Trophoblast cell (in vitro differentiated cells and primary cell): Measurements from ENCODE around the gene MAML3.

Source experiments
- DNase-seq, 2 donors: peaks; one replicate each; pipeline ENCODE4 v3.0.0-alpha.2; 2016
- H2AFZ ChIP-seq: 2 replicates; pipeline ENCODE4 v1.6.1; 2013; ENCODE audit warnings: low read length, moderate library complexity, mild to moderate bottlenecking; ENCODE audit not compliant: insufficient read depth, poor library complexity
- H2AK5ac ChIP-seq: 2 replicates; pipeline ENCODE4 v1.6.1; 2013; ENCODE audit warnings: mild to moderate bottlenecking, low read length
- H2BK120ac ChIP-seq: 2 replicates; pipeline ENCODE4 v1.6.1; 2013; ENCODE audit warnings: low read length, mild to moderate bottlenecking, moderate library complexity; ENCODE audit not compliant: insufficient read depth, poor library complexity
- H2BK12ac ChIP-seq: 2 replicates; pipeline ENCODE4 v1.6.1; 2013; ENCODE audit warnings: mild to moderate bottlenecking, low read length, moderate library complexity
- H2BK5ac ChIP-seq: 2 replicates; pipeline ENCODE4 v1.6.1; 2013; ENCODE audit warnings: low read length, low read depth, moderate library complexity, mild to moderate bottlenecking; ENCODE audit not compliant: poor library complexity
- H3K14ac ChIP-seq: 2 replicates; pipeline ENCODE4 v1.6.1; 2013; ENCODE audit warnings: mild to moderate bottlenecking, low read length
- H3K18ac ChIP-seq: 2 replicates; pipeline ENCODE4 v1.6.1; 2013; ENCODE audit warnings: mild to moderate bottlenecking, low read length
- H3K23ac ChIP-seq: 2 replicates; pipeline ENCODE4 v1.6.1; 2013; ENCODE audit warnings: low read length
- H3K27ac ChIP-seq: 2 replicates; pipeline ENCODE4 v1.5.1; 2013; ENCODE audit warnings: low read depth, mild to moderate bottlenecking, inconsistent platforms, low read length, moderate library complexity
- H3K27me3 ChIP-seq: 2 replicates; pipeline ENCODE4 v1.6.1; 2013; ENCODE audit warnings: inconsistent platforms, mild to moderate bottlenecking, low read length, moderate library complexity; ENCODE audit not compliant: insufficient read depth
- H3K36me3 ChIP-seq, 2 experiments: 1 replicate in 1 of 2; 2 replicates in 1 of 2; pipeline ENCODE4 v1.6.1; 2013; ENCODE audit warnings: low read length in 2 of 2, mild to moderate bottlenecking in 2 of 2, moderate library complexity in 1 of 2; ENCODE audit not compliant: insufficient read depth in 2 of 2, control insufficient read depth in 1 of 2
- H3K4ac ChIP-seq: 2 replicates; pipeline ENCODE4 v1.6.1; 2013; ENCODE audit warnings: low read depth, mild to moderate bottlenecking, low read length, moderate library complexity
- H3K4me1 ChIP-seq, 2 experiments: 1 replicate in 1 of 2; 2 replicates in 1 of 2; pipeline ENCODE4 v1.6.1; 2013; ENCODE audit warnings: low read length in 2 of 2, mild to moderate bottlenecking in 2 of 2, moderate library complexity in 1 of 2; ENCODE audit not compliant: insufficient read depth in 2 of 2, control insufficient read depth in 1 of 2
- H3K4me2 ChIP-seq: 2 replicates; pipeline ENCODE4 v1.6.1; 2013; ENCODE audit warnings: inconsistent platforms, mild to moderate bottlenecking, low read length, moderate library complexity
- H3K4me3 ChIP-seq: 2 replicates; pipeline ENCODE4 v1.5.1; 2013; ENCODE audit warnings: mild to moderate bottlenecking, low read depth, low read length, inconsistent platforms
- H3K79me1 ChIP-seq: one replicate; pipeline ENCODE4 v1.6.1; 2013; ENCODE audit warnings: low read length
- H3K79me2 ChIP-seq: 2 replicates; pipeline ENCODE4 v1.6.1; 2013; ENCODE audit warnings: low read length, mild to moderate bottlenecking; ENCODE audit not compliant: control insufficient read depth, insufficient read depth, poor library complexity
- H3K9ac ChIP-seq: 2 replicates; pipeline ENCODE4 v1.6.1; 2013; ENCODE audit warnings: mild to moderate bottlenecking, low read length
- H3K9me3 ChIP-seq: 2 replicates; pipeline ENCODE4 v1.6.1; 2013; ENCODE audit warnings: low read depth, mild to moderate bottlenecking, control low read depth, inconsistent platforms, low read length; ENCODE audit not compliant: insufficient read depth
- H4K12ac ChIP-seq: 2 replicates; pipeline ENCODE4 v1.6.1; 2013; ENCODE audit warnings: low read depth, mild to moderate bottlenecking, low read length, moderate library complexity
- H4K8ac ChIP-seq: 2 replicates; pipeline ENCODE4 v1.6.1; 2013; ENCODE audit warnings: low read depth, mild to moderate bottlenecking, low read length, moderate library complexity
- H4K91ac ChIP-seq: one replicate; pipeline ENCODE4 v1.6.1; 2013; ENCODE audit warnings: low read depth, mild to moderate bottlenecking, low read length, moderate library complexity
- WGBS: extraction: QIAGEN DNeasy Blood & Tissue Kit; methylation state at CpG from one replicate; pipeline ENCODE4 v1.1.7; 2013; ENCODE audit warnings: missing lambda C conversion rate; ENCODE audit not compliant: insufficient read length, insufficient coverage; ENCODE audit errors: extremely low coverage; 5-methylcytosine and 5-hydroxymethylcytosine counted together

Gene MAML3

DNA sequence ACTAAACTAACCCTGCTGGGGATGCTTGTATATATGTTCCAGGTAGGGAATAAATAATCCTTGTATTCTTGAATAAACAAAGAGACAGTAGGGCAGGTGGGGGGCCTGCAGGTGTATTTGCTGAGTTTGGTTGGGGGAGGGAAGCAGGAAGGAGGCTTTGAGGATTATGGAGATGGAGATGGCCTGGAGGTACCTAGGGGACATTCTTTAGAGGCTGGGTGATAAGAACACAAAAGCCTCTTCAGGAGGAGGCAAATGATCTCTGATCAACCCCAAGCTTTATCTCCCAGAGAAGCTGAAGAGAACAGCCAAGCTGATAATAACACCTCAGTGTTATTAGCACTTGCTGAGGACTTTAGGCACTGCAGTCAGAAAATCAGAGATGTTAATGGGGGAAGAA, 300.7 kb downstream of the MAML3 start:
- Histone ChIP-seq H3K4me3 (no peak overlapping the region), H3K18ac (no peak overlapping the region), H3K27ac (no peak overlapping the region), H2BK120ac (no peak overlapping the region), H2BK5ac (no peak overlapping the region), H3K4me2 (no peak overlapping the region), H3K79me2 (no peaks in the 10 kb centered on the region), H2AFZ (no peak overlapping the region), H3K4me1 (peaks cover 2 to 8% of the 10 kb centered on the region in 2 experiments), H3K36me3 (peaks cover 0 to 2% of the 10 kb centered on the region in 2 experiments), H3K79me1 (no peaks in the 10 kb centered on the region), H3K4ac (no peak overlapping the region), H4K8ac (no peak overlapping the region), H3K27me3 (no peaks in the 10 kb centered on the region), H2BK12ac (peak overlapping the region; percentile 9), H4K91ac (no peak overlapping the region), H3K9ac (no peak overlapping the region), H2AK5ac (no peak overlapping the region), H4K12ac (no peak overlapping the region), H3K23ac (no peak overlapping the region), H3K14ac (no peak overlapping the region), H3K9me3 (peaks cover 2% of the 10 kb centered on the region)
- DNase-seq: no peak

DNA sequence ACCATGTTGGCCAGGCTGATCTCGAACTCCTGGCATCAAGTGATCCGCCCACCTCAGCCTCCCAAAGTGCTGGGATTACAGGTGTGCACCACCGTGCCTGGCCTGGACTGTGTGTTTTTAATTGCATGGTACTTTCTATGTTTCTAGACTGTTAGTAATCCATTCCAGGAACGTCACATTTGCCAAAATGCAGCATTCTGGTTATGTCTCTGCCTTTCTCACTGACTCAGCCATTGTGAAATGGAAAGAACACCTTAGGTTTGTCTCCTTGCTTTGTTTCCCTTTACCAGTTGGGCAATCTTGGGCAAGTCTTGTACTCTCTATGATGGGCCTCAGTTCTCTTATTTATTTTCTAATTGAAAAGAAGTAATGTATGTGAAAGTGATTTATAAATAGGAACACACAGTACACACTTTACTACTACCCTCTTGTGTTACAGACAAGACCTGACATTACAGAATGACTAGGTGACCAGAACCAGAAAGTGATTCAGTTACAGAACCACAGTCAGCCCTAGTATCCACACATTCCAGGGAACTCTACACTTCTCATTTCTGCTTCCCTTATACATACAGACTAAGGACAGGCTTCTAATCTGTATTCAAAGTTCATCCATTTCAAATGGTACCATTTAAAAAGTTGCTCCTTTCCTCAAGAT, 301.2 kb downstream of the MAML3 start:
- Histone ChIP-seq H3K79me2 (no peaks in the 10 kb centered on the region), H3K4me3 (no peak overlapping the region), H3K9me3 (peaks cover 2% of the 10 kb centered on the region), H2BK120ac (no peak overlapping the region), H4K91ac (no peak overlapping the region), H3K36me3 (peaks cover 0 to 2% of the 10 kb centered on the region in 2 experiments), H2AFZ (no peak overlapping the region), H3K23ac (no peak overlapping the region), H3K9ac (no peak overlapping the region), H2AK5ac (no peak overlapping the region), H3K27me3 (no peaks in the 10 kb centered on the region), H2BK5ac (no peak overlapping the region), H3K79me1 (no peaks in the 10 kb centered on the region), H3K14ac (no peak overlapping the region), H3K27ac (no peak overlapping the region), H3K4ac (no peak overlapping the region), H2BK12ac (no peak overlapping the region), H4K12ac (no peak overlapping the region), H4K8ac (no peak overlapping the region), H3K18ac (no peak overlapping the region), H3K4me1 (peaks cover 2 to 8% of the 10 kb centered on the region in 2 experiments), H3K4me2 (no peak overlapping the region)
- no peak for DNase-seq
- no CpG with 5 or more reads among the region's 4 CpGs for WGBS

DNA sequence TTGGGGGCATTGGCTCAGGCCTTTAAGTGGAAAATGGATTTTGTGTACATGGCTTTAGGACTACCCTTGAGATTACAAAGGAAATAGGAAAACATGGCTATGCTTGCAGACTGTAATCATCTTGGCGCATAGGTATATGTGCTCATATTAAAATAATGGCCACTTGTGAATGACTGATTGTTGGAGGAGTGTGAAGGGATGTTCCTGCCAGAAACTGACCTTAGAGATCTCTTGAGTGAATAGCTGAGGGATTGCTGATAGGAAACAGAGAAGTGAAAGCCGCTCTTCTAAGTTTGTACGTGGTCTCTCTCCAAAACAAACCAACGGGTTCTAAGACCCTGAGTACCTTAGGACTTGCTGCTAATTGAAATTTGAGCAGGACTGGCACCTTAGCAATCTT, 302.3 kb downstream of the MAML3 start:
- Histone ChIP-seq H3K4me2 (no peak overlapping the region), H3K79me1 (no peaks in the 10 kb centered on the region), H3K14ac (no peak overlapping the region), H2AK5ac (no peak overlapping the region), H3K27ac (no peak overlapping the region), H3K9ac (no peak overlapping the region), H3K4ac (no peak overlapping the region), H2BK120ac (no peak overlapping the region), H3K79me2 (no peaks in the 10 kb centered on the region), H2BK5ac (no peak overlapping the region), H3K18ac (no peak overlapping the region), H2AFZ (no peak overlapping the region), H4K12ac (no peak overlapping the region), H2BK12ac (no peak overlapping the region), H3K27me3 (no peaks in the 10 kb centered on the region), H4K91ac (no peak overlapping the region), H3K4me3 (no peak overlapping the region), H3K9me3 (peaks cover 2% of the 10 kb centered on the region), H3K36me3 (peaks cover 0 to 2% of the 10 kb centered on the region in 2 experiments), H3K23ac (no peak overlapping the region), H4K8ac (no peak overlapping the region), H3K4me1 (peaks cover 2 to 4% of the 10 kb centered on the region in 2 experiments)
- no peak for DNase-seq
- no CpG with 5 or more reads among the region's 4 CpGs for WGBS

DNA sequence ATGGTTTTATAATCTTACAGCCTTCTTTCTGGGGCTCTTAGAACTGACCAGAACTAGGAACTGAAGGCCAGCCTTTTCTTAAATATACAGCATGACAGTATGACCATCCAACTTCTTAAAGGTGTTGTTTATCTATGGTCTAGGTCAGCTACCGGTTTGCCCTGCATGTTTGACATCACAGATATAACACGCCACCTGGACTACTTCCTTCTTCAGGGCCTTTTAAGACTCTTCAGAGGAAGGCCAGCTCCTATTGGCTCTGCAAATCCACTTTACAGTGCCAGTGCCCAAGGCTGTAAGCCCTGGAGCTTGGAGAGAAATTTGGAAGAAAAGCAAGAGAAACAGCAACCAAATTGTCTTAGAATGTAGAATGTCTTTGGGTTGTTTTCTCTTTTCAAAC, 302.9 kb downstream of the MAML3 start:
- no peak overlapping the region for H3K23ac ChIP-seq
- H2BK120ac ChIP-seq: no peak overlapping the region
- H3K9ac ChIP-seq: no peak overlapping the region
- peaks cover 0 to 2% of the 10 kb centered on the region in 2 experiments for H3K36me3 ChIP-seq
- H2BK12ac ChIP-seq: no peak overlapping the region
- peaks cover 2% of the 10 kb centered on the region for H3K9me3 ChIP-seq
- no peaks in the 10 kb centered on the region for H3K79me2 ChIP-seq
- no peaks in the 10 kb centered on the region for H3K27me3 ChIP-seq
- H4K91ac ChIP-seq: no peak overlapping the region
- no peak overlapping the region for H3K18ac ChIP-seq
- peaks cover 2 to 4% of the 10 kb centered on the region in 2 experiments for H3K4me1 ChIP-seq
- no peak overlapping the region for H2AFZ ChIP-seq
- no peak overlapping the region for H3K4ac ChIP-seq
- H3K4me2 ChIP-seq: no peak overlapping the region
- H4K8ac ChIP-seq: no peak overlapping the region
- H3K14ac ChIP-seq: no peak overlapping the region
- no CpG with 5 or more reads among the region's 2 CpGs for WGBS
- no peak overlapping the region for H2BK5ac ChIP-seq
- no peak overlapping the region for H3K4me3 ChIP-seq
- no peak overlapping the region for H2AK5ac ChIP-seq
- DNase-seq: no peak
- no peak overlapping the region for H4K12ac ChIP-seq
- no peaks in the 10 kb centered on the region for H3K79me1 ChIP-seq
- H3K27ac ChIP-seq: no peak overlapping the region
